Measurements from ENCODE around the gene TTF1.
"Not testable (repeated sequence)": the region's sequence is repeated elsewhere in the genome, so short reads cannot be mapped to it uniquely, and the experiment has no call there.

TTF1 gene

GRCh38 chr9:132410642-132411041 lies 4.0 kb upstream of the TTF1 start:
- no peak for DNase-seq

DNA sequence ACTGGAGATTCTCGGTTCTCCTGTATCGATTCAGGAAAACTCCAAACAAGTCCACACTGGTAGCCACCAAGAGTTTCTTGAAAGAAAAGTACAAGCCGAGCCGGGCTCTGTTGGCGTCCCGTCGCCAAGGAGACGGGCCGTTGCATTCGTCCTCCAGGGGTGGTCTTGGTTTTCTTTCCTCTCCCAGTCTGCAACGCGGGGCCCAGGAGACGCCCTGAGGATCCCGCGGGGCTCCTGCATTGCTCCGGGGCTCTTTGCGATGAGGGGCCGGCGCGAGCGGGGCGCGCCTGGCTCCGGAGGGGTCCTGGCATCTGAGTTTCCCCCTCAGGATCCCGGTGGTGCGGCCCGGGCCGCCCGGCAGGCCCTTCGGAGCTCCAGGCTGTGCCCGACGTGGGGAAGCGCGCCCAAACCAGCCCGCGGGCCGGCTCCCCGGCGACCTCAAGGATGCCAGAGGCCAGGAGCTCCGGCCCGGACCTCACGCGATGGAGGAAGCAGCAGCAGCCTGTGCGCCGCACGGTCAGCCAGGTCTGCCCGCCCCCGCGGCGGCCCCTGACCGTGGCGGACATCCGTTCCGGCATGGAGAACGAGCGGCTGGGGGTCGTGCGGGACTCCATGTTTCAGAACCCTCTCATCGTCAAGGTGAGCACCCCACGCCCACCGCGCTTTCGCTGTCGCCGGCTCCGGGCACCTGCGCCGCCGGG lies 3.3 kb upstream of the TTF1 start, which contains the start of gene CFAP77:
Gene CFAP77, plus strand, starts transcription at position 384 of the 701 bp plus-strand sequence. Its CDS starts 61 bp downstream, at position 445.
- peak; percentile 59 for DNase-seq

DNA sequence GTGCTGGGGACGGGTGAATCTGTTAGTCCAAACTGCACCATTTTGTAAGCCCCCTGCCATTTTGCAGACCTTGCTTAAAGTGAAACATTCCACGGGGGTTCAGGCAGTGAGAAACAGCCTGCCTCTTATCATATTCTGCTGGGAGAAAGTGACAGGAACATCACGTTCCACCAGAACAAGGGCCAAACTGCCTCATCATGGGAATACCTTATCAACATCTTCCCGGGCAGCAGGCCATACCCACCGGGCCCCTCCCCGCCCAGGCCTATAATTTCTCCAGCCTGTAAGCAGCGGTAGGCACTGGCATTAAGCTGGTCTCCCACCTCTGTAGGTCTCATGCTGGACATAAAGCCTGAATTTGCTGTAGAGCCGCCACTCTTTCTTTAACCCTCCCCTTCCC lies 1.9 kb upstream of the TTF1 start:
- DNase-seq, result no peak

DNA sequence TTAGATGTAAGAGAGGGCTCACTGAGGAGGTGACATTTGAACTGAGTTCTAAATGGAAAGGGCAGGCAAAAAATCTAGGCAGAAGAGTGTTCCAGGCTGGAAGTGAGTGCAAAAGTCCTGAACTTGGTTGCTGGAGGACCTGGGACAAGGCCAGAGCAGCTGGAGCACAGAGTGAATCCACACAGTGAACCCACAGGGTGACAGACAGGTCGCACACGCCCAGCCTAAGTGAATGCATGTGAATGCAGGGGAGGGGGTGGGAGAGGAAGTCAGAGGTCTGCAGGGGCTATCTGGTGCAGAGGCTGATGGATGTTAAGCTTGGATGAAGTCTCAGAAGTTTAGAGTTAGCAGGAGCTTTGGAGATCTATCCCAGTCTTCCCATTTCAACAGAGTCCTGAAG lies 556 bp upstream of the TTF1 start:
- no peak for DNase-seq

DNA sequence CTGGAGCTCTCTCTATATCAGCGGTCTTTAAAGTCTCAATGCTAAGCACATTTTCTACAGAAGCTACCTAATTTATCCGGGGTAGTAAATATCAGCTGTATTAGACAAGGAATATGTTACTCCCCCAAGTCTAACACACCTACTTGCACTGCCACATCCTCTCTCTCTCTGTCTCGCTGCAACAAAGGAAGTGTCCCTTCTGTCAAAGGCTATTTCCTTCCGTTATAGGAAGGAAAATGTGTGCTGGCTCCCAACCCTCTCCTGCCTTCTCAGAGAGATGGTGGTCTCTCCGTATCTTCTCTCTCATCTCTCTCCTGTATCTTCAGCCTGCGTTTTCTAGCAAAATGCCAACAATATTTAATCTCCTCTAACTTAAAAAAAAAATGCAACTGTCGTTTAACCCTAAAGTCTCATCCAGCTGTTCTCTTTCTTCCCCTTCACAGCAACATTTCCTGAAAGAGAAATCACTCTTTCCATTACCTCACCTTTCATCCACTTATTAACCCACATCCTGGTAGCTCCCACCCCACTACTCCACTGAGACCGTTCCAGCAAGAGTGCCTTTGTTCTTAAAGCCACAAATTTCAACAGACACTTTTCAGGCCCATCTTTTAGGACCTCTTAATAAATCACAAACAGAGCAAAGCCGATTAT lies 2.3 kb downstream of the TTF1 start:
- DNase-seq, result no peak

- no peak for DNase-seq
These were observed 4.8 kb downstream of the TTF1 start for GRCh38 chr9:132401824-132402223.

GRCh38 chr9:132395560-132395959 lies 11.1 kb downstream of the TTF1 start:
- DNase-seq, result no peak

- DNase-seq, result no peak
These were observed 15.2 kb downstream of the TTF1 start for GRCh38 chr9:132391449-132391848.

DNA sequence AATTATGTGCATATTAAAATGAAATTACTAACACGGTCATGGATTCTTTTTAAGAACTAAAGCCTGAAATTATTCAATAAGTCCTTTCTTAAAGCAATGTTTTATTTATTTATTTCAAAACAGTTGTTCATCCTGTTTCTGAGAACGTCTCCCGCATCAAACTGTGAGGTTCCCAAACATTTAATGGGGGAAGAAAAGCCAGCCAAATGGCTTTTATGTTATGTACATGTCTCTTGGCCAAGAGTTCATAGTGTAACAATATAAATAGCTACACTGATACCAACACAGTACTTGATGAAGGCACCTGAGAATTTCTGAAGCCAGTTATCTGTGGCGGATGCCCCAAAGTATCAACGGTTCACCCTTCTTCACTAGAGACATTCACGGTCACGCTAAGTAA lies 15.7 kb downstream of the TTF1 start:
- DNase-seq, result no peak

- DNase-seq, result no peak
These were observed 19.5 kb downstream of the TTF1 start for GRCh38 chr9:132387133-132387532.

- no peak for DNase-seq
These were observed 22.3 kb downstream of the TTF1 start for GRCh38 chr9:132384376-132384775.

- DNase-seq, result no peak
These were observed 23.2 kb downstream of the TTF1 start for GRCh38 chr9:132383462-132383883.

DNA sequence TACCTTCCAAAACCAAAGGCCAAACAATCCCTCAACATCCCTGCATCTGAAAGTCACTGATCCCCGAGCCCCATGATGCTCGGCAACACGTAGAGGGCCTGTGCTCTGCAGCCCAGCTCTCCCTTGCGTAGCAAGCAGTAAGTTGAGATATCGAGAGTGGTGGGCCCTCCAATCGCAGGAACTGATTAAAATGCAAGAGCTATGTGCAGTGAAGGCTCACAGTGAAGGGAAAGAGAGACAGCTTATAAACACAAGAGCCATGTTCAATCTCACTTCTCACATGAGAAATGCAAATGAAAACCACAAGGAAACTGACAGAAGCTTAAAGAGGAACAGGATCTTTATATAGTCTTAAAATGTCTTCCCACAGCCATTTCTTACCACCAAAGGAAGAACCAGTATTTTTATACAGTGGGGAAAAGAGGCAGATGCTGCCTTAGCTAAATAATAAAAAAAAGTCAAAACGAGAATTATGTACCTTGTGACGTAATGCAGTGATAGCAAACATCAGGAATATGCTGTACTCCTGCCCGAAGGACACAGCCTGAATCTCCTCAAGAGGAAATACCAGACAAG lies 24.6 kb downstream of the TTF1 start:
- DNase-seq, result no peak

GRCh38 chr9:132378416-132378815 lies 28.2 kb downstream of the TTF1 start:
- not testable (repeated sequence) for DNase-seq

GRCh38 chr9:132377769-132378168 lies 28.9 kb downstream of the TTF1 start:
- DNase-seq, result not testable (repeated sequence)

DNA sequence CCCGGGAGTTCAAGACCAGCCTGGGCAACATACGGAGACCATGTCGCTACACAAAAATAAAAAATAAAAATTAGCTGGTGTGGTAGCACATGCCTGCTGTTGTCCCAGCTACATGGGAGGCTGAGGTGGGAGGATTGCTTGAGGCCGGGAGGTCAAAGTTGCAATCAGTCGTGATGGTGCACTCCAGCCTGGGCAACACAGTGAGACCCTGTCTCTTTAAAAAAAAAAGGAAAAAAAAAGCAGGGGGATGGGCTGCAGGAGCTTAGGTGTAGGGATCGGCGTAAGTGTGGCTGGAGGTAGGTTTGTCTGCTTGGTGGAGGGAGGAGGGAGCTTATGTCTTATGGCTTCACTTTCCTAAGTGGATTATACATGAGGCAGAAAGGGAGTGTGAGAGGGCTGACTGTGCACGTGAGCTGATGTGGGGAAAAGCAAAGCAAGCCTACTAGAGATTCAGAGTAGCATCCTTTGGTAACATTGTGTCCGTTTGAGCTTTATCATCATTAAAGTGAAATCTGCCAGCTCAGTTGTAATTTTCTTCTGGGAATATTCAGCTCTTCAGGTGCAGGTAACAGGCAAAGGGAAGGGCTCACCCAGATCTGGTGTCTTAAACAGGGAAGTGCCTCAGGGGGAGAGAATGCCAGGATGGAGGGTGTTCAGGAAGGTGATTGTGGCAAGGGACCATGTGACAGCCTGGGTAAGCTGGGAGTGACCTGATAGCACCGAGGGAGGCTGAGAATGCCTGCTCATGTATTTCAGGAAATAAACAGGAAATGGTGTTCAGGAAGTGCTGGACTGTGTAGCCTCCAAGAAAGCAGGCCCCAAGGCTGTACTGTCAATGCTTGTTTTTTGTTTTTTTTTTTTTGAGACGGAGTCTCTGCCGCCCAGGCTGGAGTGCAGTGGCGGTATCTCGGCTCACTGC lies 34.2 kb downstream of the TTF1 start:
- DNase-seq, result no peak

- no peak for DNase-seq
These were observed 36.0 kb downstream of the TTF1 start for GRCh38 chr9:132370592-132370991.

DNA sequence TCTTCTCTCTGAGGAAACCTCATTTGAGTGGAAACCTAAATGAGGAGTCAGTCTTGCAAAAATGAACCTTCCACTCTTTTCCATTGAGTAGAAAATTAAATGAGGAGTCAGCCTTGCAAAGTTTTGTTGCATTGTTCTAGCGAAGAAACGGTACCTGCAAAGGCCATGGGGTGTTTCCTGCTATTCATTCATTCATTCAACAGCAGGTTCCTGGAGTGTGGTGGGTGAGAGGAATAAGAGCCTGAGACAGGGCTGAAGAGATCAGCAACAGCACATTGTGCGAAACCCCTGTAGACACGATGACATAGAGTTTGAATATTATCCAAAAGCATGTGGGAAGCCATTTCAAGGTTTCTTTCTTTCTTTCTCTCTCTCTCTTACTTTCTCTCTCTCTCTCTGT lies 37.2 kb downstream of the TTF1 start:
- no peak for DNase-seq

DNA sequence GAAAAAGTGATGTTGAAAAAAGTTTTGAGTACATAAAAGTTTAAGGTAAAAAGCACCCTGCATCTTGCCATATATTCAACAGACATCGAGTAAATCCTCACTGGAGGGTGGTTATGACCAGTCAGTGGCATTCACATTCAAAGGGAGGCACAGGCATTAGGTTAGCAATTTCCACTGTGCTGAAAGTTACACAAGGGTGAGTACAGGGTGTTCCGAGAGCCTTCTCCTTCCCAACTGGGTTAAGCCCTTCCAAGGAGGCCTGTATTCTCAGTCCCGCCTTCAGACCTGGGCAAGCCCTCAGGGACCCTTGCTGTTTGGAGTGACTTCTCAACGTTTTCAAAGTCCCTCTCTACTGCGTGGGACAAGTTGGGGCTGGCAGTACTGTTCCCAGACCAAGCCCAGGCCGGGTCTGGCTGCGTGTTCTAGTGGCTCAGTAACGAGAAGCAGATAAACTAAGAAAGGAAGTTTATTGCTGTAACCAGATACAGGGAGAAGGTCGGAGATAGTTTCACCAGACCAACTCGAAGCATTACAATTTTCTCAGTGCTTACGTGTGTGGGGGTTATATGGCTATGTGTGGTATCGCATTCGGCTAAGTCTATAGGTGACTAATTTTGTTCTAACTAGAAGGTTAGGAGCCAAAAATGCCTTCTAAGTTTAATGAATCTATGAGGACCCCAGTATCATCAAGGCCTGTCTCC lies 38.9 kb downstream of the TTF1 start:
- DNase-seq, result no peak

DNA sequence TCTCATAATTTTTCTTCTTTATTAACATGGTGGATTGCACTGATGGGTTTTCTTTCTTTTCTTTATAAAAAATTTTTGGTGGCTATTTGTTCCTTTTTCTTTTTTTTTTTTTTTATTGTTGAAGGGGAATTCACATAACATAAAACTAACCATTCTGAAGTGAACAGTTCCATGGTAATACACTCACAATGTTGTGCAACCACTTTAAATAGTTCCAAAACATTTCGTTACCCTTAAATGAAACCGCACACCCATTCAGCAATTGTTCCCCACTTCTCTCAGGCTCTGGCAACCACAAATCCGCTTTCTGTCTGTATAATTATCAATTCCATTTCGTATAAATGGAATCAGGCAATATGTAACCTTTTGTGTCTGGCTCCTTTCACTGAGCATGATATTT lies 40.2 kb downstream of the TTF1 start:
- DNase-seq, result no peak

DNA sequence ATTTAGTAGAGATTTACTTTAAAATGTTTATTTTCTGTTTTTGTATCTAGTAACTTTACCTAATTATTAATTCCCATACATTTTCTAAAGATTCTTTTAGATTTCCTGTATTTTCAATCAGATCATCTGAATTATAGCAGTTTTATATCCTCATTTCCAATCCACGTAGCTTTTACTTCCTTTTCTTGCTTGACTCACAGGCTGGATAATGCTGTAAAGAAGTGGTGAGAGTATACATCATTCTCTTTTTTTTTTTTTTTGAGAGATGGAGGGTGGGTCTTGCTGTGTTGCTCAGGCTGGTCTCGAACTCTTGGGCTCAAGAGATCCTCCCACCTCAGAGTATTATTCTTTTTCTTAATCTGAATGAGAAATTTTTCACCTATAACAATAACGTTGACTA lies 40.7 kb downstream of the TTF1 start:
- DNase-seq, result no peak

GRCh38 chr9:132364068-132364467 lies 42.6 kb downstream of the TTF1 start:
- DNase-seq, result no peak

Measured in fibroblast of skin of scalp (primary cell).